Fibroblast of skin of back (primary cell): ENCODE measurements around the gene HES5.

Experiments used
- DNase-seq: peaks from one replicate; pipeline ENCODE4 v3.0.0-alpha.2; 2013

The HES5 gene

DNA sequence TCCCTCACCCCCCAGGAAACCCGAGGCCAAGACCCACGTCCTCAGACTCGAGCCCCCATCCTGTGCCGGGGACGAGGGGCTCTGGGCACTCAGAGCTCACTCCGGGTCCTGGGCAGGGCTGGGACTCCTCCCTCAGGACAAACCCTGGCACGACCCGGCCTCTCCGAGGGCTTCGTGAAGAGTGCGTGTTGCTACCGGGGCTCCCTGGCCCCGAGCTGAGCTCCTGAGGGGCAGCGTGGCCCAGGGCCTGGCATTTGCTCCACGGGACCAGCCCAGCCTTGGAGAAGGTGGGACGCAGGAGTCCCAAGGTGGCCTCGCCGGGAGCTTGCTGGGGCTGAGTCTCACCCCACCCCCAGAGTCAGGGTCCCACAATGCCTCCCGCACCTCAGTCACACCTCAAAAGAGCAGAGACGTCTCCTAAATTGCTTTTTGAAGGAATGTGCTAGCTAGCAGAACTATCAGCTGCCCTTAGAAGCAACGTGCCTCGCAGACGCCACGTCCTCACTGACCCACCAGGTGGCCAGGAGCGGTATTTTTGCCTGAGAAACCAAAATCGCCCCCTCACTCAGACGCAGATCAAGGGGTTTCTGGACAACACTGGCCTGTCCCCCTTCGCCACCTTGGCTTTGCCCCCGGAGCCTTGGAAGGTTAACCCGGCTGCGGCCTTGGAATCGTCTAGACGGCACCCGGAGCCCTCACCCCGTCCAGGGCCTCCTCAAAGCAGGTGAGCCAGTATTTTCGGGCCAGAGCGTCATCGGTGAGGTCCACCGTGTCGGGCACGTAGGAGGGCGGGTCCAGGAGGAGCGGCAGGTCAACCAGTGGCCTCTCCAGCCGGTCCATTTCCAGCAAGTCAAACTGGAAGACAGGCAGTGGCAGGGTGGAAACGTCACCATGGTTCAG, 14.9 kb downstream of the HES5 start:
- no peak for DNase-seq

DNA sequence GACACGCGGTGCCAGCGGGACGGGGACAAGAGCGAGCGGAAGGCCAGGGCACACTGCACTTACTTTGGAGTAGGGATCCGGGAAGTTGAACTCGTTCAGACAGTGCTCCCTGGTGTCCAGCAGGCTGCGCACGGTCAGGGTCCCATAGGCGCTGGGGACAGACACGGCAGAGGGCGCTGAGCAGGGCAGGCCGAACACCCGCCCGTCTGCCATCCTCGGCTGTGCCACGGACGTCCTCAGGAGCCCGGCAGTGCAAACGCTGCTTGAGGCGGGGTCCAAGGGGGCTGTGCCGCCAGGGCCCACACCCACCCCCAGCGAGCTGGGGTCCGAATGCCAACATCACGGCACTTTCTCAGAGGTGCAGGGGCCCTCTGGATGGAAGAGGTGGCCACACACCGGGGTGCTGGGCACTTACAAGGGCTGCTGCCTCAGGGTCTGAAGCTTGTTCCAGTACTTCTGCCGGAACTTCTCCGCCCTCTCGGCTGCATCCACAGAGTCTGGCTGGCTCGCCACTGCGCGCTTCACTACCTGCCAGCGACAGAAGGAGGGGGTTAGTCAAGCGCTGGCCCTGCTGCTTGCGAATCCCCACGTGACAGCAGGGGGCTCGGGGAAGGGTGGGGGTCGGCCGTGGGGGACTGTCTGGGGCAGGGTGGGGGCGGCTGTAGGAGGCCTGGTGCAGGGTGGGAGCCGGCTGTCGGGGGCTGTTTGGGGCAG, 16.0 kb downstream of the HES5 start:
- no peak for DNase-seq

GRCh38 chr1:2512862-2513421, 17.1 kb downstream of the HES5 start:
- DNase-seq: no peak

DNA sequence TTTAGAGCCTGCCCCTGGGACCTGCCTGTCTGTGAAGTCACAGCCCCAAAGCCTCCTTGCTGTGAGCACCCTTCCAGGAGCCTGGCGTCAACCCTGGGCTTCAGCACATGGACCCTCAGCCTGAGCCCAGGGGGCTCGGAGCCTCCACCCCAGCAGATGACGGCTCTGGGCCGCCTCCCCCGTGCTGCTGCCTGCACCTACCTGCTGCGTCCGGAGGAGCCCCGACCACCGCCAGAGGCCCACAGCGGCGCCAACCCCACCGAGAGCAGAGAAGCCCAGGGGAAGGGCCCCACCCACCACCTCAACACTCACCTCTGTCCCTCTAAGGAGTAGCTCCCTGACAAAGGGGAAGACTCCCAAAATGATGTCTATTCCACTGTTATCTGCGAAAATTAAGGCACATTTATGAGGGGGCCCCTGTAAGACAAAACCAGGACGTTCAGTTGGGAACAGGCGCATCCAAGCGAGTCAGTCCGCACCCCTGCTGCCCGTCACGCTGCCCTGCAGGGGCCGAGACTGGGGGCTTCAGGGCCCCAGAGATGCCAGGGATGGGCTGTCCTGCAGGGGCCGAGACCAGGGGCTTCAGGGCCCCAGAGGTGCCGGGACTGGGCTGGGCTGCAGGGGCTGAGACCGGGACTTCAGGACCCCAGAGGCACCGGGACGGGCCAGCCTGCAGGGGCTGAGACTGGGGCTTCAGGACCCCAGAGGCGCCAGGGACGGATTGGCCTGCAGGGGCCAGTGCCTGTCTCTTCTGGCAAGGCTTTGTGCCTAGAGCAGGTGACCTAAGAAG, 19.5 kb downstream of the HES5 start:
- no peak for DNase-seq

DNA sequence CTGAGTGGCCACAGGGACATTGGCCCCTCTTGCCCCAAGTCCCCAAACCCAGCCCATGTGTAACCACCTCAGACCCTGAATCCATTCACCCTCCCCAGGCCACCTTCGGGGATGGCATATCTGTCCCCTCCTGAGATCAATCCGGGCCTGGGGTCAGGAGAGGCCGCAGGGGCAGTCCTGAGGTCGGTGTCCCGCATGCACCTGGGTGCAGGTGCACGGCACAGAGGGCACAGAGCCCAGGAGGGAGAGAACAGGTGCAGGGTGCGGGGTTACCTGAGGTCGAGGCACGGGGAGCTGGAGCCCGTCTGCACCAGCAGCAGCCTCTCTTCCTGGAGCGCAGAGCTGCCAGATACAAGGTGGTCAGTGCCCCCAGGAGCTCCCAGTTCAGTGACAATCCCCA, 20.5 kb downstream of the HES5 start:
- DNase-seq: no peak

DNA sequence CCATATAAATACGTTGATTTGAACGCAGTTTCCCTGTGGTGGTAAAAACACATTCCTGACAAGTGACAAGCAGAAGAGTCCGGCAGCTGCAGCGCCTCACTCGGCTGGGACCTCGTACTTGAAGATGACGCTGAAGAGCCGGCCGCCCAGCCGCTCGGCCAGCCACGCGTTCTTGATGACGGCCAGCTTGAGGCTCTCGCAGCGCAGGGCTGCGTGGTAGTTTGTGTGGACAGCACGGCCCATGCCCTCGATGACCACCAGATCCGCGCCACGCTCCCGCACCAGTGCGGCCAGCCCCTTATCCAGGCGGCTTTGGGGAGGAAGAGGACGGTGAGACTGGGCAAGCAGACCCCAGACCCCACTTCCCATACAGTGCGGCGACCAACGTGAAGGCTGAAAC, 21.3 kb downstream of the HES5 start:
- no peak for DNase-seq

DNA sequence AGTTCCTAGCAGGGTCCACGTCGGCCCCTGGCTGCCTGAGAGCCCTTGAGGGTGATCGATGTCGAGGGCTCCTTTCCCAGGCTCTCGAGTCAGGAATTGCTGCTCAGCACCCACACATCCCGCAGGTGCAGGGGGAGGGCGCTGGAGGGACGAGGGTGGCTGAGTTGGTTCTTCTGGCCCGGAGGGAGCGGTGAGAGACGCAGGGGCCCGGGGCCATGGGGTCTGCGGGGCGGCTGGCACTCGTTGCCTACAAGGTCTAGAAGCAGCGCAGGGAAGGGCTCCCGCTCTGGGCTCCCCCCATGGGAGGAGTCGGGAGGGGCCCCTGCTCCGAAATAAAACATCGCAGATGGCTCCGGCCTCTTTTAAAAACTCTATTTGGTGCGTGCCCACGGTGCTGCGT, 21.9 kb downstream of the HES5 start:
- DNase-seq: no peak

DNA sequence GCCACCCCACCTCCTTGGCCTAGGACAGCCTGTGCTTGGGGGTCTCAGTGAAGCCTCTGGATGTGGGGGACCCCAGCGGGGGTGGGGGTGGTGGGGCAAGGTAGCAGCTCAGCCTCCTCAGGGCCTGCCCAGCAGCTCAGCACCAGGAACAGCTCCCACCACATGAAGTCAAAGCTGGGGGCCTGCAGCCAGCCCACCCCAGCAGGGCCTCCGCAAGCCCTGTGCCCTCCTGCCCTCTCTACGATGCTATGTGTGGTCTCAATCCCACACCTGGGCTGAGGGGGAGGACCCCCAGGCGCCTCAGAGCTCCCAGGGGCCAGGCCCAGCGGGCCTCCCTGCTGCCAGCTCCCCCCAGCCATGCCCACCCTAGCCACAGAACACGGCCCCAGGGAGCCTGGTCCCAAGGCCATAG, 22.3 kb downstream of the HES5 start:
- no peak for DNase-seq

- no peak for DNase-seq
Observed at GRCh38 chr1:2506901-2507565, 23.0 kb downstream of the HES5 start.

DNA sequence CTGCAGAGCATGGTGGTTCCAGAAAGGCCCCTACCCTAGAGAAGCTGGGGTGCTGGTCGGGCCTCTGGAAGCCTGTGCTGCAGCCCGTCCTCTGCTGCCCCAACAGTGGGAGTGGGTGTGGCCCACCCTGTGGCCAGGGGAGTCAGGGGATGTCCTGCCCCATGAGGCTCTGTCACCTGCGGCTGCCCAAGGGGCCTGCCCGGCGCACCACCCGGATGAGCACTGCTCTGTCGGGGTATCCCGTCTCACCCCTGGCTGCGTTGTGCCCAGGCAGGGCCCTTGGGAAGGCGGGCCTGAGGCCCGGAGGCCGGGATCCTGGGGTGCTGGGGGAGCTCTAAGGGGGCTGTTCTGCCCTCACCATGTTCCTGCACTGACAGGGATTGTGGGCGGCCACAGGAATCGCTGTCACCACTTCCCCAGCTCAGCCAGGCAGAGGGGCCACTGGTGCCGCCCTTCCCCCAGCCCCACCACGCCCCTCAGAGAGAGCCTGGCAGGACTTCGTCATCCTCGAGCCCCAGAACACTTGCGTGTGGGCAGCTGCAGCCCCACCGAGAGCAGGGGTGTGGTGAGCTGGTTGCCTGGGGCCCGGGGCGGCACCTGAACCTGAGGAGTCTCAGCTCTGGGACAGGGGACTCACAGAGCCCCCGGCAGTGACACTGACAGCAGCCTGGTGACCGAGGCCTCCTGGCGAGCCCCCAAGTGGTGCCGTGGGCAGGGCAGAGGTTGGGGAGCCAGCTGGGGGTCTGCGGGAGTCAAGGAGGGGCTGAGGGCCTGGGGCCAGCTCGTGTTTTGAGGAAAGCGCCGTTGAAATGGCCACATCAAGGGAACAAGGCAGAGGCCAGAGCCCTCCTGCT, 23.8 kb downstream of the HES5 start:
- no peak for DNase-seq

- no peak for DNase-seq
Observed at GRCh38 chr1:2505461-2505994, 24.5 kb downstream of the HES5 start.

GRCh38 chr1:2504949-2505272, 25.2 kb downstream of the HES5 start:
- DNase-seq: no peak

GRCh38 chr1:2504225-2504948, 25.7 kb downstream of the HES5 start:
- DNase-seq: no peak

- DNase-seq: no peak
Observed at GRCh38 chr1:2503554-2504224, 26.4 kb downstream of the HES5 start.

DNA sequence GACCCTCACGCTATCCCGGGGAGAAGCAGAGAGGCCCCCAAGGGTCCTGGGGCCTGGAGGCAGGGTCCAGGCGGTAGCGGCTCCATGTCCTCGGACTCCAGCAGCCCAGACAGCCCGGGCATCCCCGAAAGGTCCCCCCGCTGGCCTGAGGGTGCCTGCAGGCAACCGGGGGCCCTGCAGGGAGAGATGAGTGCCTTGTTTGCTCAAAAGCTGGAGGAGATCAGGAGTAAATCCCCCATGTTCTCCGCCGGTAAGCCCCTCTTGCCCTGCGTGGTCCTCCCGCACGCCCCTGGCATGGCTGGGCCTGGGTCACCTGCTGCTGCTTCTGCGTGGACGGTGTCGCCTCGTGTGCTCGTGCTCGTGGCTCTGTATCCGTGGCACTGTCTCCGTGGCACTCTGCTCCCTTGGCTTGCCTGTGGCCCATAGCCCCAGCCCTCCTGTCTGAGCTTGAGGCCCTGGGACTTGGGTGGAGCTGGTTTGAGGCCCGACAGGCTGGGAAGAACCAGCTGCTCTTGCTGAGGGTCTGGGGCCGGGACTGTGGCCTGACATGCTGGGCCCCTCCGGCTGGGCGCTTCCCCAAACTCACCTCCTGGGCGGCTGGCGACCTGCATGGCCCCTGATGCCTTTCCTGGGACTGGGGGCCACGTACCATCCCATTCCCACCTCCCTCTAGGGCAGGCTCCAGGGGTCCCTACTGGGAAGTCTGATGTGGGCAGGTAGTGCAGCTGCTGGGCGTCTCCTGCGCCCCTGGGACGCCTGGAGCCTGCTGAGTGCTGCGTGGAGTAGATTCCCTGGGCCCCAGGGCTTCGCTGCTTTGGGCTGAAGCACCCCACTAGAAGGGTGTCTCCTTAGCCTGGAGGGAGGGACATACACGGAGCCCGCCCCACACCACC, 27.2 kb downstream of the HES5 start:
- no peak for DNase-seq

DNA sequence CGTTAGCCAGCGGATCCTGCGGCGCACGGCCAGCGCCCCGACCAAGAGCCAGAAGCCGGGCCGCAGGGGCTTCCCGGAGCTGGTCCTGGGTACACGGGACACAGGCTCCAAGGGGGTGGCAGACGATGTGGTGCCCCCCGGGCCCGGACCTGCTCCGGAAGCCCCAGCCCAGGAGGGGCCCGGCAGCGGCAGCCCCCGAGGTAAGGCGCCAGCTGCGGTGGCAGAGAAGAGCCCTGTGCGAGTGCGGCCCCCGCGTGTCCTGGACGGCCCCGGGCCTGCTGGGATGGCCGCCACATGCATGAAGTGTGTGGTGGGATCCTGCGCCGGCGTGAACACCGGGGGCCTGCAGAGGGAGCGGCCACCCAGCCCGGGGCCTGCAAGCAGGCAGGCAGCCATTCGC, 27.9 kb downstream of the HES5 start:
- no peak for DNase-seq

- no peak for DNase-seq
Observed at GRCh38 chr1:2501820-2502119, 28.3 kb downstream of the HES5 start.

- no peak for DNase-seq
Observed at GRCh38 chr1:2501041-2501819, 28.8 kb downstream of the HES5 start.
